ENCODE data around the gene RNF26.

Gene RNF26

DNA sequence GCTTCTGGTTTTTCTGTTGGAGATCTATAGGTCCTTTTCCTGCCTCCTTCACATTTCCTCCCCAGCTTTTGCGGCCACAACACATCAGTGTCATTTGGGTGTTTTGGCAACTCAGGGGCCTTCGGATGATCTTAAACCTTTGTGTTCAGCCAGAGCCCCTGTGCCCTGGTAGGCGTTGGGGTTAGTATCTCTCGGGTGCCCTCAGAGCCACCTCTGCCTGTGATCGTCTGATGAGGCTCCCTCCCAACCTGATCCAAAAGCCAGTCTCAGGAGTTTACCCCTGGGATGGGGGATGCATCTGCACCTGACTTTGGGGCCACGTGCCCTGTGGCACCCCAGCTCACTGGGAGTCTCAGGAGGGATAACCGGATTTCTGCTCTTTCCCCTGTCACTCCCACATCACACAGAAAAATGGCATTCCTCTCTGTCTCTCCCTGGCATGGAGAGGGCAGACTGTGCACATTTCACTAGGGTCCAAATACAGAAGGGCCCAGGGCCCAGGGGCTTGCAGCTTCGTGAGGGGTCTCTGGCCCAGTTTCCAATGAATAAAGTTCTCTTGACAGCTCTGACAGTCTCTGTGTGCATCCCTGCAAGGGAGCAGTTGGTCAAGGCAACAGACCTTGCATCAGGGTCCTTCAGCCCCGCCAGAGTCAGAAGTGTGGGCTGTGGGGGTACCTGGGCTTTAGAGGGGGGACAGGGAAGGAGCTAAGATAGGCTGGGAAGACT, 2.6 kb downstream of the RNF26 start:
- FAIRE-seq = no peak
- no peak for TF ChIP-seq POLR2A (IDR thresholded peaks at IDR 0.05; ENCODE audit: low read depth, low read length)
- no peak for DNase-seq (ENCODE audit: insufficient read length, low spot score)

DNA sequence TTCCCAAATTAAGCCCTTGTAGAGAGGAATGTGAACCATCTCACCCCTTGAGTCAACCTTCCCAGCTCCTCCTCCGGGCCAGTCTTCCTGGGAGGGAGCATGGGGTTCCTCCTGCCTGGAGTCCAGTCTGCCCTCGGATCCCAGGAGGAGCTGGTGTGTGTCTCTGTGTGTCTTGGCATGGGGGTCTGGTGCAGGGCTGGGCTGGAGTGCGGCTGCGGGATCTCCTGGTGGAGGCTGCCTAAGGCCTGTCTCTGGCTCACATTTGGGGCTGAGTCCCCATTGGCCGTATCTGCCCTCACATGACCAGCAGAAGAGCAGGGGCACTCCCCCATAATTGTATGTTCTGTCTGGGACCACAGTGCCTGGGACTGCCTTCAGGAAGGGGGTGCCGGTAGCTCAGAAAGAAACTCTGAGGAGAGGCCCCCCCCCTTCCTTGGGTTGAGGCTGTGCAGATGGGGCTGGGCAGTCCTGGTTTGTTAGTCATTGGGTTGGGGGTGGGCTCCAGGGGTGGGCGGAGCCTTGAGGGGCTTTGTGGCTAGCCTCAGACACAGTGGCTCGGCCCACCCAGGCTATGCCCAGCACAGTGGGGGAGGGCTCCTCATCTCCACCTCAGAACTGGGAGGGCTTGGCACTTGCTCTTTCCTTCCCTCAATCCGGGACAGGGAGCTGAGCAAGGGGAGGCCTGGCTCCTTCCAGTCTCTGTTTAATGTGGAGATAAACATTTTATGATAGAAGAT, 3.4 kb downstream of the RNF26 start:
- no peak for FAIRE-seq
- DNase-seq (ENCODE audit: insufficient read length, low spot score) = no peak
- no peak for TF ChIP-seq POLR2A (IDR thresholded peaks at IDR 0.05; ENCODE audit: low read depth, low read length)

DNA sequence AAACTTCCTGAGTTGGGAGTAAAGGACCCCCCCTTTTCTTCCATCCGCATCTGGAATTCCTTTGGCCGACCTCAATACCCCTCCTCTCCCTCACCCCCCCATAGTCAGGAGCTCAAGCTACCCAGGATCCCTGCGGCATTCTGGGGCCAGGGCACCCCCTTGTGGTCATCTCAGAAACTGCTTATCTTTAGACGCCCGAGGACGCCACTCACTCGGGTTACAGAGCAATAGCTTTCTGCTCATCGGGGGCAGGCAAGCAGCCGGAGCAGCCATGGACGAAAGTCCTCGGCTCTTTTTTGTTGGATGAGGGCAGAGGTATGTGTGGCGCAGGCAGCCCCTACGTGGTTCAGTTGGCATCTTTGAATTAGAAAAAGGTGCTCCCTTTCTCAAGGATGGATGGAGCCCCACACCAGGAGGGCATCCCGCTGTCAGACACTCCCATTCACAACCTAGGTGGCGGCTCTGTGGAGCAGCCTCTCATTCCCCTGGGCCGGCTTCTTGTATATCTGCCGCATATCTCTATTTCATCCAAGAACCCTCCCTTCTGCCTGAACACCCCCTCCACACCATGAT, 4.1 kb downstream of the RNF26 start:
- no peak for FAIRE-seq
- peak; percentile 83 for DNase-seq (ENCODE audit: insufficient read length, low spot score)
- TF ChIP-seq POLR2A (IDR thresholded peaks at IDR 0.05; ENCODE audit: low read depth, low read length) = no peak

DNA sequence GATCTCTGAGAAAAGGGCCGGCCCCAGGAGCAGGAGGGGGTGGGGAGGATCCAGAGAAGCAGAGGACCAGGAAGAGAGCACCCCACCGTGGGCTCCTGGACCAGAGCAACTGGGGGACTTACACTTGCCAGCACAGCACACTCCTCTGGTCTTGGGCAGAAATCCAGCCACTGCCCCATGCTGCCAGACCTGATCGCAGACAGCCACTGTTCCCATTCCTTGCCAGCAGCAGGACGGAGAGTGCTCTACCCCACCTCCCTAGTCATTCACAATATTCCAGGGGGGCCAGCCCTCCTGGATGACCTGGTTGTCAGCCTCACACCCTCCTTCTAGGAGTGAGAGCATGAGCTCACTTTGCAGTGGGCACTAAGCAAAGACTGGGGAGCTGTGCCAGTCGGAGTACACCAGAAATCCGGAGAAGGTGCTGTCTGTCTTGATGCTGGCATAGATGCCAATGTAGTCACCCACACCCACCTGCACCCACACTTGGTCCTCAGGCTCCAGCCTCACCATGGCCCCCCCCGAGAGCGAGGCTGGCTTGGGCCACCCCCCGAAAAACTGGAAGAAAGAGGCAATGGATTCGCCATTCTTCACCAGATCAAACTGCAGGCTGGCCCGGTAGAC, 4.8 kb downstream of the RNF26 start:
- TF ChIP-seq POLR2A (IDR thresholded peaks at IDR 0.05; ENCODE audit: low read depth, low read length) = no peak
- DNase-seq (ENCODE audit: insufficient read length, low spot score) (no peak), FAIRE-seq (no peak)

DNA sequence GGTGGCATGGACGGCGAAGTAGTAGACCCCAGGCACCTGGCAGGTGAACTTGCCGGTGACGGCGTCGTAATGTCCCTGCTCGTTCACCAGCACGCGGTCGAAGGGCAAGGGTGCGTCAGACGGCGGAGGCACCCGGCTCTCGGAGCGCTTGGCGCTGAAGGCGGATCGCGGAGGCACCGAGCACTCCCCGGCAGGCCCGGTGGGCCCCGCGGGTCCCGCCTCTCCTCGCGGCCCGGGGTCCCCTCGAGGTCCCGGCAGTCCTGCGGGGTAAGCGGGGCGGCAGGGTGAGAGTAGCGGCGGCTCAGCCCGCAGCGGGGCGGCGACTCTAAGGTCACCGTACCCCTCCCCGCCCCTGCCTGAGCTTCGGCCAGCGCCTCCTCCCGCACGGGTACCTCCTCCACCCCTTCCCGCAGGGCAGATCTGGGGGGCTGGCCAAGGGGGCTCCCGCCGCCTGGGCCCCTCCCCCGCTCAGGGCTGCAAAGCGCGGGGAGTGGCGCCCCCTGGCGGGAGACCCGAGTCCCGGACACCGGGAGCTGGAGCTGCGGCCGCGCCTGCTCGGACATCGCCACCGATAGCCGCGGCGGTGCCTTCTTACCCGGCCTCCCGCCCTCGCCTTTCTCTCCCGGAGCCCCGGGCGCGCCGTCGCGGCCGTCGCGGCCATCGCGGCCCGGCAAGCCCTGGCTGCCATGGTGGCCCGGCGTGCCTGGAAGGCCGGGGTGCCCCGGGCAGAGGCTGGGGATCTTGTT, 5.4 kb downstream of the RNF26 start:
- FAIRE-seq (no peak), DNase-seq (ENCODE audit: insufficient read length, low spot score) (no peak)
- TF ChIP-seq POLR2A (IDR thresholded peaks at IDR 0.05; ENCODE audit: low read depth, low read length) = no peak

DNA sequence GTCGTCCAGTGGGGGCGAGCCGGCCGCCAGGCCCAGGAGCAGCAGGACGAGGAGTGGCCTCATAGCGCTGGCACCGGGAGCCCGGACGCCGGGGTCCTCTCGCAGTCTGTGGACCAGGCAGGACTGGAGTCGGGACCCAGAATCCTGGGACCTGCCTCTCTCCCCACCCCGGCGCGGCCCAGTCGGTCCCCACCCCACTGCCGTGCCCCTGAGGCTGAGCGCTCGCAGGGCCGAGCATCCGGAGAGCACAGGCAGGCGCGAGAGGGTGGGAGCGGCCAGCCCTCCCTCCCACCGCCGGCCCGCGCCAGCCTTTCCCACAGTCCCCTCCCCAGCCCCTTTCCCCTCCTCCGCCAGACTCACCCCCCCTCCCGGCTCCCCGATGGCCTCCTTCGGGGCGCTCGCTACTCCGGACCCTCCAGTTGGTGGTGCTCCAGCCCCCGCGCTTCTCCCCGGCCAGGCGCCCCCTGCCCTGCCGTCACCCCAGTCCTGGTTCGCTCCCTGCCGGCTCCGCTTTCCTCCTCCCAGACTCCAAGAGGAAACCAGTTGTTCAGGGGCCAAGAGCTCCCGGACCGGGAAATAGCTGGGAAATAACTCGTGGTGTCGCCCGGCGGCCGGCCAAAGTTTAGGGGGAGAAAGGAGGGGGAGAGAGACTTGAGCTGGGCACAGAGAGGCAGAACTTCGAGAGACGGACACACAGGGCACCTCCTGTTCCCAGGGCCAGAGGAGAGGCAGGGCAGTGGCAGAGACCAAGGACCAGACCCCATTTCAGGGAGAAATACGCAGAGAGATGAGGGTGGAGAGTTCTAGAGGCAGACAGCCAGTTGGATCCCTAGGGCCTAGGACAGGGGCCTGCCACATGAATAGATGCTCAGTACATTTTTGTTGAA, 6.3 kb downstream of the RNF26 start, which contains the start of gene C1QTNF5:
Gene C1QTNF5 (minus strand): TSS at position 549 of the 887 bp plus-strand sequence. CDS start 486 bp downstream, at position 63.
- DNase-seq (ENCODE audit: insufficient read length, low spot score) (no peak), FAIRE-seq (no peak)
- TF ChIP-seq POLR2A (IDR thresholded peaks at IDR 0.05; ENCODE audit: low read depth, low read length) = no peak

DNA sequence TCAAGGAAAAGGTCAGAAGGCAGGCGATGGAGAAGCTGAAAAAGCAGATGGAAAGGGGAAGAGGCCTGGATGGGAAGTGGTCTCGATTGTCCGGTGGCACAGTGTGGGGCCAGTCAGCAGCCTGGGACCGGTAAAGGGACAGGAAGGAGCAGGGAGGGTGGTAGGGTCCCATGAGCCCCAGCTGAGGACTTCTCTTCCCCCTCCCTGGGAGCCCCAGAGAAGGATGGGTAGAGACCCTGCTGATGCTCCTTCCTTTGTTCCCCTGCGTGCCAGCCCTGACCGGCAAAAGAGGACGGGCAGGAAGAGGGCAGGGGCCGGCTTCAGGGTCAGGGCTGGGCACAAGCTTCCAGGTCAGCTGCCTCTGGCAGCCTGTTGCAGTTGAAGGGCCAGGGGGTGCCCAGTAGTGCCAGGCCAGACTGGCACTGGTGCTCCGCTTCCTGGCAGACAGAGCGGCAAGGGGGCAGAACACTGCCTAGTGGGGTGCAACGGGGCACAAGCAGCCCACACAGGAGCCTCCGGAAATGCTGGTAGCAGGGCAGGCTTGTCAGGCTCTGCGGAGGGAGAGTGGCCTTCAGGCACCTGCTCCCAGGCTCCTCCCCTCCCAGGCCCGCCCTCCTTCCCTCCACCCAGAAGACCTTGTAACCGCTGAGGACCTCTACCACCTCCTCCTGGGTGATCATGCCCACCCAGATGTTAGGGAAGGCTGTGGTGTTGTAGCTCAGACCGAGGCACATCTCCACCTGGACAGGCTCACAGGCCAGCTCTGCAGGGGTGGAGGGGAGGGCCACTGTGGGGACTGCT, 7.1 kb downstream of the RNF26 start:
- FAIRE-seq (no peak), DNase-seq (ENCODE audit: insufficient read length, low spot score) (no peak)

DNA sequence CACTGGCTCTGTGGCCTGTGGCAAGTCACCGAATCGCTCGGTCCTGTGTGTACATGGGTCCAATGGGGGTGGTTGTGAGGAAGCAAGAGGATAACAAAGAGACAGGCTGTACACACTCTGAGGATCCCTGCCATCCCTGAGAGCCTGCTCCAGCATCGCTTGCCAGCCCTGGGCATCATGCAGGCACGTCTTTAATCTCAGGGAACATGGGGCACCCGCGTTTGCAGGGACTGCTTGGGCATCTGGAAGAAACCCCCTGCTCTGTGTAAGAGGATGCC, 7.6 kb downstream of the RNF26 start:
- TF ChIP-seq POLR2A (IDR thresholded peaks at IDR 0.05; ENCODE audit: low read depth, low read length) = no peak
- no peak for FAIRE-seq
- no peak for DNase-seq (ENCODE audit: insufficient read length, low spot score)

More for the DNA sequence above, 7.1 kb downstream of the RNF26 start:
- no peak for TF ChIP-seq POLR2A (IDR thresholded peaks at IDR 0.05; ENCODE audit: low read depth, low read length)

DNA sequence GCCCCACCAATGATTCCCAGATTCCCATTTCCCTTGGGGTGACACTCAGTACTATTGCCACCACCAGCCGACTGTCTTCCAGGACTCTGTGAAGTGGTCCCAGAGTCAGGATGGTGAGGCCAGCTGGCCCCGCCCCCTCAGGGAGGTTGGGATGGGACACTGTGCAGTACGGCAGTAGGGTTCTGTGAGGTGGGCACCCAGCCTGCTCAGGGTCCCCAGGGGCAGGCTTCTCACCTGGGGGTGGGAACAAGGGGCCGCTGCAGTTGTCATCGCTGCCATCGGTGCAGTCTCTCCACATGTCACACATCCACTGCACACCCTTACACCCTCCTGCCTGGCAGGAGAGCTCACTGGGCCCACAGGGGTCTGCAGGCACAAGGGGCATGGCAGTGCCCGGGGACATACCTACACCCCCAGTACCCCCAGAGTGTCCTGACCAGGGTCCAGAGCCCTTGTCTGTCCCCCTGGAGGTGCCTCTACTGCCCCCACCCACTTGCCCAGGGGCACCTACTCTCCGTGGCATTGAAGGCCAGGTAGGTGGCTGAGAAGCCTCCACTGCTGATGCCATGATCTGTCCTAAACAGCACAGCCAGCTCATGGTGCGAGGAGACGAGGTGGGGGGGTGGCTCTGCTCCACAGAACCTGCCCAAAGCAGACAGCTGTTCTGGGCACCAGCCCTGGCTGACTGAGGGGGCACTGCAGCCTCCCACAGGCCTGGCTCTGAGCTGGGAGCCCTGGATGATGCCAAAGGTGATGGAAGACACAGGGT, 8.2 kb downstream of the RNF26 start:
- TF ChIP-seq POLR2A (IDR thresholded peaks at IDR 0.05; ENCODE audit: low read depth, low read length) = no peak
- DNase-seq (ENCODE audit: insufficient read length, low spot score) = no peak
- FAIRE-seq = no peak

DNA sequence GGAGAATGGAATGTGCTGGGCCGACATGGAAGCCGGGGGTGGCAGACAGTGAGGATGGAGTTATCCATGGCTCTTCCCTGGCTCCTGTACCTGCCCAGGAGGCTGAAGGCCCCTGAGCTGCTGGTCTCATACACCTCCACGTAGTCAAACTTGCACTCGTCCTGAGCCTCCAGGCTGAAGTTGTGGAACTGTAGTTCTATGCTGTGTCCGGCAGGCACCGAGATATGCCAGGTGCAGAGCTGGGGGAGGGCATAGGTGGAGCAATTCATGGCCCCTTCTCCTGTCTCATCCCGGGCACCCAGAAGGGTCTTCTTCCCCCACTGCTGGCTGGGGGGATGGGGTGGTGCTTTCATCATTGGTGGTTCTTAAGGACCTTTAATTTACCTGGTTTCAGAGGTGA, 9.4 kb downstream of the RNF26 start:
- no peak for TF ChIP-seq POLR2A (IDR thresholded peaks at IDR 0.05; ENCODE audit: low read depth, low read length)
- no peak for FAIRE-seq
- no peak for DNase-seq (ENCODE audit: insufficient read length, low spot score)

DNA sequence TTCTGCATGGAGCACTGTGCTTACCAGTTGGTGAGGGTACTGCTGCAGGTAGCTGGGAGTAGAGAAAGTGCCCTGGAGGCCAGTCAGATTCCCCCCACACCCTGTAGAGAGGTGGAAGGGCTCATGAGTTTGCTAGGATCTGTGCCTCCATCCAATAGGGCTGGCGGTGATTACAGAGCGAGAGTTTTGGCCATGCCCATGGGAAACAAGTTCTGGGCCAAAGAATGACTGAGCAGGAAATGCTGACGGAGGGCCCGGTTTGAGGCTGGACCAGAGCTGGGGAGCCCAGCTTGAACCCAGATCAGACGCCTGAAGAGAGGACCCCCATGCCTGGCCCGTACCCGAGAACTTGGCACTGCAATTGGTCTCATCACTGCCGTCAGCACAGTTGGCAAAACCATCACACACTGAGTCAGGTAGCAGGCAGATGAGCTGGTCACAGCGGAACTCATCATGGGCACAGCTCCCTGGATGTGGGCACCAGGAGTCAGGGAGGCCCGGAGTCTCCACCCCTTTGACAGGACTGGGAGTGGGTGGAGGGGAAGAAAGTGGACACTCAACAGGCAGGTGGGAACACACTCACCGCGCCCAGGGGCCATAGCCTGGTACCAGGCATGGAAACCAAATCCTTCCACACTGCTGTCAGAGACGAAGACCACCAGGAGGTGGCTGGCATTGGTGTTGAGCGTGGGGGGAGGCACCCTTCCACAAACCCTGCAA, 10.1 kb downstream of the RNF26 start:
- TF ChIP-seq POLR2A (IDR thresholded peaks at IDR 0.05; ENCODE audit: low read depth, low read length) = no peak
- no peak for DNase-seq (ENCODE audit: insufficient read length, low spot score)
- FAIRE-seq = no peak
